Fibroblast of villous mesenchyme (primary cell): ENCODE data around the gene LRIG1. TPM values are rescaled to one million over a fixed set of nuclear protein-coding genes. Genes with fewer than 3 reads are reported as not detected.

Source experiments
- DNase-seq: peaks from one replicate; pipeline ENCODE4 v3.0.0-alpha.2; 2010; ENCODE audit warnings: low read depth
- H3K4me3 ChIP-seq: 2 replicates; pipeline ENCODE4 v1.5.1; 2011; ENCODE audit warnings: low read depth, mild to moderate bottlenecking, low read length
- CTCF ChIP-seq: IDR thresholded peaks from 2 replicates; pipeline ENCODE4 v1.5.1; 2012; ENCODE audit warnings: low read depth, mild to moderate bottlenecking, low read length; ENCODE audit not compliant: insufficient read depth
- total RNA-seq: library from RNA; depleted of rRNA; stranded (reverse); fragments of >200 nt; gene quantifications from 2 replicates; pipeline ENCODE4 v1.2.3, GENCODE V29; 2012

LRIG1 gene
- total RNA-seq, 1 donor: 10.4 TPM

DNA sequence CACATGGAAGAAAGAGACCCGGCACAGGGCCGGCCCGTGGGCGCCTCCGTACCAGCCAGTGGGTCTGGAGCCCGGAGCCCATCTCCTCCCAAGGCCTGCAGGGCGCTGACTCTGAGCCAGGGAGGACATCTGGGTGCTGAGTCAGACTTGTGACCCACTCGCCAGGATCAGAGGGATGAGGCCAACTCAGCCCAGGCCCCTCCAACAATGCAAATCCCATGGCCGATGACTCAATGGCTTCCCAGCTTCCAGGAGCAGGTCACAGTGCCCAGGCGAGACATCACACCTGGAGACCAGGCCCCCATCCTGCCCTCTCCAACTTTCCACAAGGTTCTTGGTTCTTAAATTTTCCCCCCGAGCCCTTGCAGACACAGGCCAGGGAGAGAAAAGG lies 95.1 kb downstream of the LRIG1 start:
- no peak for TF ChIP-seq CTCF
- peak; percentile 59 for DNase-seq
- no peak overlapping the region for H3K4me3 ChIP-seq

- no peak for TF ChIP-seq CTCF
- DNase-seq: no peak
- no peak overlapping the region for H3K4me3 ChIP-seq
These were observed 95.7 kb downstream of the LRIG1 start for GRCh38 chr3:66404903-66405700.

DNA sequence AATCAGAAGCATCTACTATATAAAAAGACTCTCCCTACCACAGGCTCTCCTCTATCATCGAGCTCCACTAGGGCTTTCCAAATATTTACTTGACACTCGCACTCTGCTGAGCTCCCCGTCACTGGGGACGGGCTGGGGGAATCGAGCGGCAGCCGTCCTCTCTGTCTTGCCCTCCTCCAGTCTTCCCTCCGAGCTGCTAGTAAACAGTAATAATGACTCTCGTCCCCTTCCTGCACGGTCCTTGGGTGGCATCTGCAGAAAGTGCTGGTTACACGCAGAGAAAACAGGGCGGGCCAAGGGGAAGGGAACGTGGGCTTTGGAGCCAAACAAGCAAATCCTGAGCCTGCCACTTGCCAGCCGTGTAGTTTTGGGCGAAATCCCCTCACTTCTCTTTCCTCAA lies 96.6 kb downstream of the LRIG1 start:
- no peak for DNase-seq
- TF ChIP-seq CTCF: no peak
- H3K4me3 ChIP-seq: no peak overlapping the region

DNA sequence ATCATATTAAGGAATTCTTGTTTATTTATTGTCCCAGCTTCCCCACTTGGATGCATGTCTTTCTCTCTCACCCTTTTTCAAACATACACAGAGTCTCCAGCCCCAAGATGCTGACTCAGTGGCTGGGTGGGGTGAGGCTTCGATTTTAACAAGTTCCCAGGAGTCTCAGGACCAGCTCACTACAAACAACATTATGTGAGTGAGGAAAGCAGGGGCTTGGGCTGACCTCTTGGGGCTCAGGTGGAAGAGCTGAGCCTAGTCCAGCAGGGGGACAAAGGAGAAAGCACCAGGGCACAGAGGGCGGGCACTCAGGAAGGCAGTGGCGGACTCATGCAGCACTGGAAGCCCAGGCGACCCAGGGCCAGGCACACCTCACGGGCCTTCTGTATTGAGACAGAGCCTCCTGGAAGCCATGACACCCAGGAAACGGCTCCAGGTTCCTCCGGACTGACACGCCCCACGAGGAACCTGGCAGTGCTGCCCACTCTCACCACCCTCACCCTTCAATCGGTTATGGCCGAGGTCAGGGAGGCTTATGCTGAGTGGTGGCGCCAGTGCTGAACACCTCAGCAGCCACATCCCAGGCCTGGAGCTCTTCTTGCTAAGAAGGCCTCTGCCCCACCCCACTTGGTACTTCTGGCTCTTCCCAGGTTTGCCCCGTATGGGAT lies 97.4 kb downstream of the LRIG1 start:
- no peak overlapping the region for H3K4me3 ChIP-seq
- no peak for TF ChIP-seq CTCF
- peak; percentile 29 for DNase-seq

DNA sequence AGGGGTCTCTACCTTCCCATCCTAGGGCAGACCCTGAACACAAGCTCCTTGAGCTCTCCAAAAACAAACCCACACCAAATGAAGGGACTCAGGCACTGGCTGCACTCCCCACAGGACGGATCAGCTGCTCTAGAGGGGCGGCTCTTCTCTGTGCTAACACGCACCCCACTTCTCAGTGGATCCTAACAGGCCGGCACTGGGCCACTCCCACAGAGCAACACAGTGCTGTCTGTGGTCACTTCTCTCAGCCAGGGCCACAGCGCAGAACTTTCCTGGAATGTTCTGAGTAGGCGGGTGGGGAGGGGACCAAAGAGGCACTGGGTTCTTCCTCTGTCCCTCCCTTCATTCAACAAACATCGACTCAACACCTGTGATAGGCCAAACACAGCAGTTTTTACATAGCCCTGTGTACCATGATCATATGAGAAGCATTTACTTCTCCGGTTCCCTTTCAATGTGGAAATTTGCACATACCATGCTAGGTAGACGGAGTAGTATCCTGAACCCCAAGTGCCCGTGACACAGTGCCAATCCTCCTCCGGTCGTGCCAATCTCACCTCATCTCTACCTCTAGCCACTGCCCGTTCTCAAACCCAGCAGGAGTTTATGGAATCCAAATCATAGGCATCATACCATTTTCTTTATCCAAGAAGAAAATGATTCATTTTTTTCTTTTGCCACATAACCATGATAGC lies 98.1 kb downstream of the LRIG1 start:
- no peak for TF ChIP-seq CTCF
- no peak for DNase-seq

DNA sequence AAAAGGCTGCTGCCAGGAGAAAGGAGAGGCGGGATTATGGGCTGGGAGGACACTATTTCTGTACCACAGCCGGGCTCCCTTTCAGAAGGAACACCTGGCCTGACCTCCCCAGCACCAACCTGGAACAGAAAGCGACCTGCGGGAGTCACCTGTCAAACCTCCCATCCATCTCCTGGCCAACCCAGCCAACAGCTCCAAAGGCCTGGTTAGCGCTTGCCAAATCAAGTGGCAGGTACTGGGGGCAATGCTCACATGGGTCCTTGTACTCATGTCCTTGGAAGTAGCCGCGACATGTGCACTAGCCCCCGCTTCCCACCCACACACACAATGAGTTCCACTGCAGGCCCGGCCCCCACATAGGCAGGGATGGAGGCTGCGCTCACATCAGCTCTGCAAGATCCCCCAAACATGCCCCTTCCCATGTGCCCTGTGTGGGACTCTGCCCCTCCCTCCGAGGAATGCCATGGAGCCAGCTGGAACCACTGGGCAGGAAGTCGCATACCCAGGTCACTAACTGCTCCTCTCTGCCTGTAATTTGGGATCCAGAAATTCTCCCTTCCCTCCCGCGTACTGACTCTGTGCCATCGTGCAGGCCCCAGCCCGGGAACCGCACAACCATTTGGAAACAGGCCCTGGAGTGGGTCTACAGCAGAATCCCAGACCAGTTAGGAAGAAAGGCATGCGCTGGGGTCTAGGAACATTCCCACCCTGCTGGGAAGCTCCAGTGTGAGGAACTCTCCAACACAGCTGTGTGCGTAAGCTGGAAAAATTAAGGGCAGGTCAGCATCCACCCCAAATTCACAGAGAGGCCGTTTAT lies 98.9 kb downstream of the LRIG1 start:
- no peak overlapping the region for H3K4me3 ChIP-seq
- DNase-seq: no peak
- TF ChIP-seq CTCF: no peak

More for the DNA sequence above, 98.1 kb downstream of the LRIG1 start:
- H3K4me3 ChIP-seq: no peak overlapping the region
